Measurements from ENCODE around the gene SEPTIN1. TPM values are rescaled to one million over a fixed set of nuclear protein-coding genes. Genes with fewer than 3 reads are reported as not detected.

Gene SEPTIN1
- total and polyA plus RNA-seq, 9 donors, result 0.46 to 8.2 (median 3.3) TPM

- intact Hi-C loops (cut with DNase I), result loop anchor here in 1 of 4 donors (10.0 kb wide), 1 partner anchor 318 kb away; the partner anchor contains the start of genes TBX6 and YPEL3
- no peak overlapping the region for H3K27ac ChIP-seq
- no peak overlapping the region for H3K4me3 ChIP-seq
- no peaks in the 10 kb centered on the region for H3K27me3 ChIP-seq
- H3K36me3 ChIP-seq, result no peaks in the 10 kb centered on the region
- H3K9me3 ChIP-seq, result no peaks in the 10 kb centered on the region
- DNase-seq, result no peak
- TF ChIP-seq POLR2A (IDR thresholded peaks at IDR 0.05) (no peak), EP300 (IDR thresholded peaks at IDR 0.05) (no peak), CTCF (IDR thresholded peaks at IDR 0.05) (no peak)
- H3K4me1 ChIP-seq (ENCODE audit: insufficient read depth), result peaks cover 10% of the 10 kb centered on the region
- WGBS, 3 donors, result 66 to 77% (median 70%) methylated on average over 6 of the region's 6 CpGs
These were observed 30.9 kb upstream of the SEPTIN1 start for GRCh38 chr16:30413112-30413806.

- peaks cover 9% of the 10 kb centered on the region for H3K4me1 ChIP-seq (ENCODE audit: insufficient read depth)
- TF ChIP-seq POLR2A (IDR thresholded peaks at IDR 0.05) (peak; percentile 11), EP300 (IDR thresholded peaks at IDR 0.05) (no peak), CTCF (IDR thresholded peaks at IDR 0.05) (peak; percentile 78 to 86 (median 83))
- H3K36me3 ChIP-seq, result no peaks in the 10 kb centered on the region
- no peaks in the 10 kb centered on the region for H3K27me3 ChIP-seq
- no peak overlapping the region for H3K27ac ChIP-seq
- no peak overlapping the region for H3K4me3 ChIP-seq
- 34 to 36% (median 34%) methylated on average over 15 of the region's 15 CpGs for WGBS, 3 donors
- peak; percentile 85 to 94 (median 92) for DNase-seq
- no peaks in the 10 kb centered on the region for H3K9me3 ChIP-seq
- intact Hi-C loops (cut with DNase I), result loop anchor here in 3 of 4 donors (5.0 to 10.0 kb wide), 4 partner anchors 42 to 345 kb away; partner anchors contain the start of genes ALDOA (in 1 of the 3), TBX6 (in 1 of the 3) and YPEL3 (in 1 of the 3)
These were observed 27.0 kb upstream of the SEPTIN1 start for GRCh38 chr16:30409125-30410060.

- no peak for DNase-seq
- peaks cover 9% of the 10 kb centered on the region for H3K4me1 ChIP-seq (ENCODE audit: insufficient read depth)
- 8% methylated on average over 18 to 19 of the region's 19 CpGs for WGBS, 3 donors
- no peak for TF ChIP-seq EP300 (IDR thresholded peaks at IDR 0.05)
- TF ChIP-seq CTCF (IDR thresholded peaks at IDR 0.05), result no peak
- TF ChIP-seq POLR2A (IDR thresholded peaks at IDR 0.05), result no peak
- intact Hi-C loops (cut with DNase I), result loop anchor here in 2 of 4 donors (5.0 to 10.0 kb wide), 3 partner anchors 41 to 343 kb away; partner anchors contain the start of gene ALDOA (in 1 of the 2)
- H3K9me3 ChIP-seq, result no peaks in the 10 kb centered on the region
- H3K4me3 ChIP-seq, result peak overlapping the region; percentile 61
- no peaks in the 10 kb centered on the region for H3K27me3 ChIP-seq
- H3K27ac ChIP-seq, result peak overlapping the region; percentile 40 to 81
- H3K36me3 ChIP-seq, result no peaks in the 10 kb centered on the region
These were observed 25.6 kb upstream of the SEPTIN1 start for GRCh38 chr16:30407804-30408534.
